Liver (tissue), 9 donors: Measurements from ENCODE around the gene SMYD3. TPM values are rescaled to one million over a fixed set of nuclear protein-coding genes. Genes with fewer than 3 reads are reported as not detected.

ENCODE experiments used
- DNase-seq: peaks from one replicate; pipeline ENCODE4 v3.0.0-alpha.2; 2017; ENCODE audit warnings: low spot score
- H3K27ac ChIP-seq, 2 donors: one replicate each; pipeline ENCODE4 v1.7.0; 2013; ENCODE audit warnings: inconsistent platforms in 2 of 2, low read length in 2 of 2, control low read depth in 1 of 2, low read depth in 1 of 2, mild to moderate bottlenecking in 1 of 2
- H3K27me3 ChIP-seq, 4 donors: one replicate each; pipeline versions ENCODE4 v1.6.1 to v1.7.0; 2013; ENCODE audit warnings: low read length in 3 of 4, inconsistent platforms in 1 of 4, mild to moderate bottlenecking in 1 of 4, moderate library complexity in 1 of 4; ENCODE audit not compliant: control insufficient read depth in 4 of 4, insufficient read depth in 4 of 4
- H3K36me3 ChIP-seq, 4 donors: one replicate each; pipeline versions ENCODE4 v1.6.1 to v1.7.0; 2013; ENCODE audit warnings: low read length in 3 of 4, mild to moderate bottlenecking in 3 of 4, low read depth in 1 of 4, moderate library complexity in 1 of 4; ENCODE audit not compliant: control insufficient read depth in 4 of 4, insufficient read depth in 3 of 4
- H3K4me1 ChIP-seq, 4 donors: one replicate each; pipeline versions ENCODE4 v1.6.1 to v1.7.0; 2013; ENCODE audit warnings: low read length in 3 of 4, mild to moderate bottlenecking in 3 of 4, moderate library complexity in 1 of 4; ENCODE audit not compliant: control insufficient read depth in 4 of 4, insufficient read depth in 4 of 4
- H3K4me3 ChIP-seq, 3 donors: one replicate each; pipeline versions ENCODE4 v1.6.1 to v1.7.0; 2013; ENCODE audit warnings: low read length in 3 of 3, control low read depth in 1 of 3, low read depth in 1 of 3, mild to moderate bottlenecking in 1 of 3
- H3K9ac ChIP-seq, 2 donors: one replicate each; pipeline ENCODE4 v1.7.0; 2013; ENCODE audit warnings: low read length in 2 of 2, mild to moderate bottlenecking in 2 of 2, moderate library complexity in 2 of 2, control low read depth in 1 of 2, low read depth in 1 of 2
- H3K9me3 ChIP-seq, 4 donors: one replicate each; pipeline versions ENCODE4 v1.6.1 to v1.7.0; 2013; ENCODE audit warnings: low read length in 3 of 4; ENCODE audit not compliant: control insufficient read depth in 4 of 4
- CTCF ChIP-seq: fragments of 150-350 bp; IDR thresholded peaks from 2 replicates; pipeline ENCODE4 v1.5.1; 2017; ENCODE audit warnings: improper control_type of control experiment, low read depth, low read length; ENCODE audit not compliant: missing input control
- EGR1 ChIP-seq, 2 donors: IDR thresholded peaks; 2 replicates each; pipeline ENCODE4 v1.6.1; 2016 to 2018; ENCODE audit warnings: antibody characterized with exemption in 2 of 2, low read depth in 2 of 2
- FOXA1 ChIP-seq: IDR thresholded peaks from 2 replicates; pipeline ENCODE4 v1.6.1; 2016; ENCODE audit warnings: antibody characterized with exemption
- FOXA2 ChIP-seq: IDR thresholded peaks from 2 replicates; pipeline ENCODE4 v1.6.1; 2016; ENCODE audit warnings: antibody characterized with exemption
- GABPA ChIP-seq, 2 donors: IDR thresholded peaks in 1 of 2; conservative IDR thresholded peaks in 1 of 2; 2 replicates each; pipeline ENCODE4 v1.6.1; 2016; ENCODE audit warnings: antibody characterized with exemption in 2 of 2, mild to moderate bottlenecking in 1 of 2, moderate library complexity in 1 of 2
- HNF4A ChIP-seq, 2 donors: conservative IDR thresholded peaks; 2 replicates each; pipeline ENCODE4 v1.6.1; 2016; ENCODE audit warnings: antibody characterized with exemption in 2 of 2, mild to moderate bottlenecking in 2 of 2
- HNF4G ChIP-seq: IDR thresholded peaks from 2 replicates; pipeline ENCODE4 v1.6.1; 2016; ENCODE audit warnings: antibody characterized with exemption
- JUND ChIP-seq, 2 donors: IDR thresholded peaks; 2 replicates each; pipeline ENCODE4 v1.6.1; 2016; ENCODE audit warnings: antibody characterized with exemption in 2 of 2
- NR2F2 ChIP-seq: IDR thresholded peaks from 2 replicates; pipeline ENCODE4 v1.6.1; 2016; ENCODE audit warnings: antibody characterized with exemption
- RAD21 ChIP-seq, 2 donors: IDR thresholded peaks; 2 replicates each; pipeline ENCODE4 v1.6.1; 2016; ENCODE audit warnings: antibody characterized with exemption in 2 of 2, mild to moderate bottlenecking in 2 of 2
- RXRA ChIP-seq, 2 donors: IDR thresholded peaks; 2 replicates each; pipeline ENCODE4 v1.6.1; 2017 to 2018; ENCODE audit warnings: antibody characterized with exemption in 2 of 2, mild to moderate bottlenecking in 1 of 2
- SP1 ChIP-seq: IDR thresholded peaks from 2 replicates; pipeline ENCODE4 v1.6.1; 2018; ENCODE audit warnings: antibody characterized with exemption, mild to moderate bottlenecking
- YY1 ChIP-seq: IDR thresholded peaks from 2 replicates; pipeline ENCODE4 v1.6.1; 2016; ENCODE audit warnings: antibody characterized with exemption, mild to moderate bottlenecking
- WGBS: extraction: QIAGEN DNeasy Blood & Tissue Kit; methylation state at CpG from one replicate; pipeline ENCODE4 v1.1.7; 2013; 5-methylcytosine and 5-hydroxymethylcytosine counted together
- polyA plus RNA-seq, 2 donors: library from polyadenylated mRNA; stranded (reverse) in 1 of 2; unstranded in 1 of 2; fragments of 200-250 nt in 1 of 2; fragments of >200 nt in 1 of 2; fragmentation: Nextera tagmentation in 1 of 2; extraction: Ambion mirVana in 1 of 2; gene quantifications; one replicate each; pipeline versions ENCODE4 v1.2.1 to v1.2.3, GENCODE V29; 2013 to 2015
- total RNA-seq, 2 donors: library from RNA; depleted of rRNA; stranded (reverse); fragments of >200 nt; gene quantifications; one replicate each; pipeline ENCODE4 v1.2.3, GENCODE V29; 2014
- TF ChIP-seq, protein P1 (sequence below): IDR thresholded peaks from 2 replicates; pipeline ENCODE4 v1.6.1; 2016; ENCODE audit warnings: antibody characterized with exemption
- TF ChIP-seq, protein P2 (sequence below): IDR thresholded peaks from 2 replicates; pipeline ENCODE4 v1.6.1; 2016; ENCODE audit warnings: antibody characterized with exemption
- TF ChIP-seq, protein P3 (sequence below): IDR thresholded peaks from 2 replicates; pipeline ENCODE4 v1.6.1; 2016; ENCODE audit warnings: antibody characterized with exemption, mild to moderate bottlenecking
- donor health status: healthy.
- donor health status: healthy.
- donor health status: healthy.
- donor health status: healthy.
- donor health status: healthy.

The SMYD3 gene
- total and polyA plus RNA-seq, 4 donors = 3.1 to 9.1 (median 8.0) TPM

GRCh38 chr1:245996811-245997210 is 510.3 kb downstream of the SMYD3 start:
- Histone ChIP-seq H3K27me3 (no peaks in the 10 kb centered on the region), H3K4me1 (no peaks in the 10 kb centered on the region), H3K36me3 (no peaks in the 10 kb centered on the region), H3K9me3 (no peaks in the 10 kb centered on the region), H3K9ac (no peak overlapping the region), H3K27ac (no peak overlapping the region), H3K4me3 (no peak overlapping the region)
- 86% methylated on average over 15 of the region's 15 CpGs for WGBS
- no peak for TF ChIP-seq FOXA2
- no peak for TF ChIP-seq HNF4A (conservative IDR thresholded peaks at IDR 0.05)
- no peak for TF ChIP-seq CTCF
- TF ChIP-seq, protein P1, sequence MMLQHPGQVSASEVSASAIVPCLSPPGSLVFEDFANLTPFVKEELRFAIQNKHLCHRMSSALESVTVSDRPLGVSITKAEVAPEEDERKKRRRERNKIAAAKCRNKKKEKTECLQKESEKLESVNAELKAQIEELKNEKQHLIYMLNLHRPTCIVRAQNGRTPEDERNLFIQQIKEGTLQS = no peak
- no peak for TF ChIP-seq HNF4G
- TF ChIP-seq, protein P2, sequence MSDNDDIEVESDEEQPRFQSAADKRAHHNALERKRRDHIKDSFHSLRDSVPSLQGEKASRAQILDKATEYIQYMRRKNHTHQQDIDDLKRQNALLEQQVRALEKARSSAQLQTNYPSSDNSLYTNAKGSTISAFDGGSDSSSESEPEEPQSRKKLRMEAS = no peak
- TF ChIP-seq EGR1 (IDR thresholded peaks at IDR 0.05; ENCODE audit: low read depth in 2 of 2) = no peak
- TF ChIP-seq FOXA1 = no peak
- no peak for TF ChIP-seq SP1
- TF ChIP-seq JUND (IDR thresholded peaks at IDR 0.05) = no peak
- TF ChIP-seq RAD21 (IDR thresholded peaks at IDR 0.05) = no peak
- no peak for TF ChIP-seq NR2F2
- DNase-seq = no peak

GRCh38 chr1:245995474-245995873 is 511.6 kb downstream of the SMYD3 start:
- TF ChIP-seq CTCF = no peak
- TF ChIP-seq, protein P3, sequence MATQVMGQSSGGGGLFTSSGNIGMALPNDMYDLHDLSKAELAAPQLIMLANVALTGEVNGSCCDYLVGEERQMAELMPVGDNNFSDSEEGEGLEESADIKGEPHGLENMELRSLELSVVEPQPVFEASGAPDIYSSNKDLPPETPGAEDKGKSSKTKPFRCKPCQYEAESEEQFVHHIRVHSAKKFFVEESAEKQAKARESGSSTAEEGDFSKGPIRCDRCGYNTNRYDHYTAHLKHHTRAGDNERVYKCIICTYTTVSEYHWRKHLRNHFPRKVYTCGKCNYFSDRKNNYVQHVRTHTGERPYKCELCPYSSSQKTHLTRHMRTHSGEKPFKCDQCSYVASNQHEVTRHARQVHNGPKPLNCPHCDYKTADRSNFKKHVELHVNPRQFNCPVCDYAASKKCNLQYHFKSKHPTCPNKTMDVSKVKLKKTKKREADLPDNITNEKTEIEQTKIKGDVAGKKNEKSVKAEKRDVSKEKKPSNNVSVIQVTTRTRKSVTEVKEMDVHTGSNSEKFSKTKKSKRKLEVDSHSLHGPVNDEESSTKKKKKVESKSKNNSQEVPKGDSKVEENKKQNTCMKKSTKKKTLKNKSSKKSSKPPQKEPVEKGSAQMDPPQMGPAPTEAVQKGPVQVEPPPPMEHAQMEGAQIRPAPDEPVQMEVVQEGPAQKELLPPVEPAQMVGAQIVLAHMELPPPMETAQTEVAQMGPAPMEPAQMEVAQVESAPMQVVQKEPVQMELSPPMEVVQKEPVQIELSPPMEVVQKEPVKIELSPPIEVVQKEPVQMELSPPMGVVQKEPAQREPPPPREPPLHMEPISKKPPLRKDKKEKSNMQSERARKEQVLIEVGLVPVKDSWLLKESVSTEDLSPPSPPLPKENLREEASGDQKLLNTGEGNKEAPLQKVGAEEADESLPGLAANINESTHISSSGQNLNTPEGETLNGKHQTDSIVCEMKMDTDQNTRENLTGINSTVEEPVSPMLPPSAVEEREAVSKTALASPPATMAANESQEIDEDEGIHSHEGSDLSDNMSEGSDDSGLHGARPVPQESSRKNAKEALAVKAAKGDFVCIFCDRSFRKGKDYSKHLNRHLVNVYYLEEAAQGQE = no peak
- no peak for TF ChIP-seq FOXA2
- no peak for TF ChIP-seq NR2F2
- TF ChIP-seq JUND (IDR thresholded peaks at IDR 0.05) = no peak
- no peak for TF ChIP-seq FOXA1
- TF ChIP-seq, protein P2 = no peak
- no peak for TF ChIP-seq YY1
- TF ChIP-seq GABPA (IDR thresholded peaks at IDR 0.05 in 1 of 2, conservative IDR thresholded peaks at IDR 0.05 in 1 of 2) = no peak
- TF ChIP-seq RXRA (IDR thresholded peaks at IDR 0.05) = no peak
- TF ChIP-seq HNF4A (conservative IDR thresholded peaks at IDR 0.05) = no peak
- TF ChIP-seq EGR1 (IDR thresholded peaks at IDR 0.05; ENCODE audit: low read depth in 2 of 2) = no peak
- TF ChIP-seq, protein P1 = no peak
- TF ChIP-seq RAD21 (IDR thresholded peaks at IDR 0.05) = no peak
- Histone ChIP-seq H3K4me1 (no peaks in the 10 kb centered on the region), H3K9ac (no peak overlapping the region), H3K27me3 (no peaks in the 10 kb centered on the region), H3K4me3 (no peak overlapping the region), H3K9me3 (no peaks in the 10 kb centered on the region), H3K27ac (no peak overlapping the region), H3K36me3 (no peaks in the 10 kb centered on the region)
- no peak for DNase-seq
- WGBS = 96% methylated on average over 1 of the region's 1 CpG
